Lower lobe of right lung (tissue), 2 donors: ENCODE results near the gene LIN7A. TPM values are rescaled to one million over a fixed set of nuclear protein-coding genes. Genes with fewer than 3 reads are reported as not detected.

Source experiments
- ATAC-seq, 2 donors: fragments of 200-7000 bp; cut with Tn5 transposase; one replicate each; pipeline ENCODE4 v1.9.1; 2020 to 2022; ENCODE audit warnings: mild to moderate bottlenecking in 2 of 2, moderate library complexity in 2 of 2
- DNase-seq: peaks from one replicate; pipeline ENCODE4 v3.0.0-alpha.2; 2020
- H3K27ac ChIP-seq: fragments of 200-600 bp; one replicate; pipeline ENCODE4 v1.8.0; 2022
- H3K27me3 ChIP-seq: fragments of 200-600 bp; one replicate; pipeline ENCODE4 v1.8.0; 2022; ENCODE audit warnings: low read depth
- H3K36me3 ChIP-seq: fragments of 200-600 bp; one replicate; pipeline ENCODE4 v1.8.0; 2022; ENCODE audit warnings: mild to moderate bottlenecking
- H3K4me1 ChIP-seq: fragments of 200-600 bp; one replicate; pipeline ENCODE4 v1.8.0; 2022
- H3K4me3 ChIP-seq: fragments of 200-600 bp; one replicate; pipeline ENCODE4 v1.8.0; 2022; ENCODE audit warnings: mild to moderate bottlenecking
- H3K9me3 ChIP-seq: fragments of 200-600 bp; one replicate; pipeline ENCODE4 v1.8.0; 2022
- CTCF ChIP-seq: fragments of 200-600 bp; IDR thresholded peaks from one replicate; pipeline ENCODE4 v1.8.0; 2022; ENCODE audit warnings: antibody characterized with exemption, mild to moderate bottlenecking
- intact Hi-C: fragments of 100-400 bp; cut with DNase I; formaldehyde crosslinking; loops from one replicate; pipeline ENCODE4 v1.11.0; 2022
- total RNA-seq: library from RNA; stranded (reverse); fragmentation: NEBNext Ultra II Directional; extraction: Animal tissue kit (Norgen Biotek cat#: 25700); gene quantifications from one replicate; pipeline ENCODE4 v1.2.1, GENCODE V29; 2021
- donor health status: DM: no; HTN: yes; CAD: no; lungs with severe emphysema.

The LIN7A gene
- total RNA-seq, 1 donor from 2014 or later = 14.6 TPM

GRCh38 chr12:80862531-80862930, 75.2 kb downstream of the LIN7A start:
- Histone ChIP-seq H3K4me1 (no peaks in the 10 kb centered on the region), H3K27me3 (no peaks in the 10 kb centered on the region), H3K9me3 (no peaks in the 10 kb centered on the region), H3K4me3 (no peak overlapping the region), H3K27ac (no peak overlapping the region), H3K36me3 (no peaks in the 10 kb centered on the region)
- TF ChIP-seq CTCF = no peak
- DNase-seq = no peak
- intact Hi-C loops = no loop called here
- no peak for ATAC-seq

GRCh38 chr12:80861641-80862378, 75.9 kb downstream of the LIN7A start:
- no peak overlapping the region for H3K27ac ChIP-seq
- no peaks in the 10 kb centered on the region for H3K27me3 ChIP-seq
- no peaks in the 10 kb centered on the region for H3K9me3 ChIP-seq
- intact Hi-C loops = no loop called here
- H3K36me3 ChIP-seq = no peaks in the 10 kb centered on the region
- DNase-seq (no peak), ATAC-seq (no peak)
- no peaks in the 10 kb centered on the region for H3K4me1 ChIP-seq
- no peak for TF ChIP-seq CTCF
- H3K4me3 ChIP-seq = no peak overlapping the region

- H3K9me3 ChIP-seq = no peaks in the 10 kb centered on the region
- no peak overlapping the region for H3K4me3 ChIP-seq
- no peaks in the 10 kb centered on the region for H3K27me3 ChIP-seq
- TF ChIP-seq CTCF = no peak
- no peaks in the 10 kb centered on the region for H3K36me3 ChIP-seq
- H3K4me1 ChIP-seq = no peaks in the 10 kb centered on the region
- intact Hi-C loops = no loop called here
- DNase-seq (no peak), ATAC-seq (peak in 1 of 2 donors; percentile 17)
- no peak overlapping the region for H3K27ac ChIP-seq
Observed at GRCh38 chr12:80860928-80861327, 76.8 kb downstream of the LIN7A start.

- ATAC-seq (no peak), DNase-seq (no peak)
- no peak overlapping the region for H3K27ac ChIP-seq
- no peak overlapping the region for H3K4me3 ChIP-seq
- intact Hi-C loops = no loop called here
- no peaks in the 10 kb centered on the region for H3K4me1 ChIP-seq
- H3K36me3 ChIP-seq = no peaks in the 10 kb centered on the region
- TF ChIP-seq CTCF = no peak
- H3K27me3 ChIP-seq = no peaks in the 10 kb centered on the region
- H3K9me3 ChIP-seq = no peaks in the 10 kb centered on the region
Observed at GRCh38 chr12:80860206-80860605, 77.5 kb downstream of the LIN7A start.

- no peak for TF ChIP-seq CTCF
- no peak for ATAC-seq
- intact Hi-C loops = no loop called here
- H3K27ac ChIP-seq = no peak overlapping the region
- no peak overlapping the region for H3K4me3 ChIP-seq
- no peaks in the 10 kb centered on the region for H3K4me1 ChIP-seq
- H3K36me3 ChIP-seq = no peaks in the 10 kb centered on the region
- DNase-seq = no peak
- no peaks in the 10 kb centered on the region for H3K9me3 ChIP-seq
- no peaks in the 10 kb centered on the region for H3K27me3 ChIP-seq
Observed at GRCh38 chr12:80858356-80858755, 79.4 kb downstream of the LIN7A start.
